HepG2 (cell line): ENCODE results near the gene FOXK2. TPM values are rescaled to one million over a fixed set of nuclear protein-coding genes. Genes with fewer than 3 reads are reported as not detected.

Experiments
- EEA1 ChIP-seq: sonication (generic); formaldehyde crosslinking; IDR thresholded peaks from 2 replicates; pipeline ENCODE4 v1.5.1; 2020; ENCODE audit warnings: mild to moderate bottlenecking, missing genetic modification reagents, borderline replicate concordance
- ELF3 ChIP-seq: IDR thresholded peaks from 2 replicates; pipeline ENCODE4 v1.6.1; 2016; ENCODE audit warnings: missing genetic modification reagents, missing compliant biosample characterization
- EP300 ChIP-seq, 3 experiments: sonication (generic) in 1 of 3; formaldehyde crosslinking in 1 of 3; IDR thresholded peaks; 2 replicates each; pipeline versions ENCODE4 v1.5.1 to v1.6.1; 2011 to 2020; ENCODE audit warnings: low read depth in 2 of 3, low read length in 2 of 3, borderline replicate concordance in 1 of 3, improper control_type of control experiment in 1 of 3, mild to moderate bottlenecking in 1 of 3, missing genetic modification reagents in 1 of 3, moderate library complexity in 1 of 3
- HNRNPL ChIP-seq: fragments of 200-400 bp; formaldehyde crosslinking; IDR thresholded peaks from 2 replicates; pipeline ENCODE4 v1.6.1; 2017; ENCODE audit warnings: mild to moderate bottlenecking, low read depth, low read length
- HOXD1 ChIP-seq: sonication (generic); formaldehyde crosslinking; IDR thresholded peaks from 2 replicates; pipeline ENCODE4 v1.5.0; 2020; ENCODE audit warnings: missing genetic modification reagents
- JUN ChIP-seq: sonication (generic); formaldehyde crosslinking; IDR thresholded peaks from 2 replicates; pipeline ENCODE4 v1.4.0; 2020; ENCODE audit warnings: mild to moderate bottlenecking, missing genetic modification reagents
- MXI1 ChIP-seq: IDR thresholded peaks from 3 replicates; pipeline ENCODE4 v1.6.1; 2012; ENCODE audit warnings: low read depth, low read length, inconsistent platforms, borderline replicate concordance
- NFIC ChIP-seq: IDR thresholded peaks from 2 replicates; pipeline ENCODE4 v1.6.1; 2012; ENCODE audit warnings: mild to moderate bottlenecking, low read length, inconsistent platforms
- PHF8 ChIP-seq: sonication (generic); formaldehyde crosslinking; IDR thresholded peaks from 2 replicates; pipeline ENCODE4 v1.5.0; 2020; ENCODE audit warnings: missing genetic modification reagents
- RFX5 ChIP-seq: IDR thresholded peaks from 2 replicates; pipeline ENCODE4 v1.6.1; 2011; ENCODE audit warnings: low read depth, low read length, improper control_type of control experiment
- RFXAP ChIP-seq: sonication (generic); formaldehyde crosslinking; IDR thresholded peaks from 2 replicates; pipeline ENCODE4 v1.4.0; 2020; ENCODE audit warnings: missing genetic modification reagents, borderline replicate concordance
- SMARCC2 ChIP-seq: fragments of 450-650 bp; IDR thresholded peaks from 2 replicates; pipeline ENCODE4 v1.6.1; 2017; ENCODE audit warnings: antibody characterized with exemption, mild to moderate bottlenecking
- TBP ChIP-seq: sonication (generic); formaldehyde crosslinking; IDR thresholded peaks from 2 replicates; pipeline ENCODE4 v1.5.0; 2020; ENCODE audit warnings: missing genetic modification reagents
- ZFP36L2 ChIP-seq: sonication (generic); formaldehyde crosslinking; IDR thresholded peaks from 2 replicates; pipeline ENCODE4 v1.4.0; 2020; ENCODE audit warnings: missing genetic modification reagents
- ZFP41 ChIP-seq: sonication (generic); formaldehyde crosslinking; IDR thresholded peaks from 2 replicates; pipeline ENCODE4 v1.4.0; 2020; ENCODE audit warnings: mild to moderate bottlenecking, missing genetic modification reagents, borderline replicate concordance
- ZFYVE20 ChIP-seq: sonication (generic); formaldehyde crosslinking; IDR thresholded peaks from 2 replicates; pipeline ENCODE4 v1.8.0; 2023; ENCODE audit warnings: low read depth, mild to moderate bottlenecking, moderate library complexity, missing genetic modification reagents, borderline replicate concordance
- ZNF296 ChIP-seq: sonication (generic); formaldehyde crosslinking; conservative IDR thresholded peaks from 2 replicates; pipeline ENCODE4 v1.5.0; 2020; ENCODE audit warnings: mild to moderate bottlenecking, missing genetic modification reagents
- ZNF329 ChIP-seq: sonication (generic); formaldehyde crosslinking; IDR thresholded peaks from 2 replicates; pipeline ENCODE4 v1.9.0; 2021; ENCODE audit warnings: low read depth, mild to moderate bottlenecking, missing genetic modification reagents
- ZNF713 ChIP-seq: sonication (generic); formaldehyde crosslinking; IDR thresholded peaks from 2 replicates; pipeline ENCODE4 v1.4.0; 2020; ENCODE audit warnings: mild to moderate bottlenecking, missing genetic modification reagents
- ZNF891 ChIP-seq: sonication (generic); formaldehyde crosslinking; IDR thresholded peaks from 2 replicates; pipeline ENCODE4 v1.5.0; 2020; ENCODE audit warnings: mild to moderate bottlenecking, missing genetic modification reagents
- ZZZ3 ChIP-seq: sonication (generic); formaldehyde crosslinking; IDR thresholded peaks from 2 replicates; pipeline ENCODE4 v1.4.0; 2020; ENCODE audit warnings: missing genetic modification reagents, mild to moderate bottlenecking, borderline replicate concordance
- polyA plus RNA-seq, 8 experiments: library from polyadenylated mRNA; depleted of rRNA in 3 of 8; stranded (reverse) in 7 of 8; unstranded in 1 of 8; fragments of >200 nt; fragmentation: Illumina TruSeq in 4 of 8; extraction: Trizol in 4 of 8; gene quantifications; 2 replicates each; pipeline versions ENCODE4 v1.2.1 to v1.2.3, GENCODE V29; 2011 to 2016; ENCODE audit warnings: low read depth in 4 of 8, missing spikeins in 1 of 8, mixed read lengths in 1 of 8; ENCODE audit not compliant: insufficient read depth in 1 of 8
- total RNA-seq, 5 experiments: library from RNA; depleted of rRNA; stranded (reverse); fragments of >200 nt; fragmentation: Illumina TruSeq; extraction: Trizol; gene quantifications; 2 replicates each; pipeline ENCODE4 v1.2.3, GENCODE V29; 2016; ENCODE audit warnings: low read depth in 1 of 5
- TF ChIP-seq, protein P1 (sequence below): sonication (generic); formaldehyde crosslinking; IDR thresholded peaks from 2 replicates; pipeline ENCODE4 v1.8.1; 2023; ENCODE audit warnings: mild to moderate bottlenecking, missing genetic modification reagents, borderline replicate concordance
- TF ChIP-seq, protein P2 (sequence below): sonication (generic); formaldehyde crosslinking; IDR thresholded peaks from 2 replicates; pipeline ENCODE4 v1.9.0; 2021; ENCODE audit warnings: missing genetic modification reagents, borderline replicate concordance
- TF ChIP-seq, protein P3 (sequence below): fragments of 450-650 bp; IDR thresholded peaks from 2 replicates; pipeline ENCODE4 v1.6.1; 2017; ENCODE audit warnings: mild to moderate bottlenecking
- TF ChIP-seq, protein P4 (sequence below): IDR thresholded peaks from 2 replicates; pipeline ENCODE4 v1.6.1; 2016; ENCODE audit warnings: control low read depth

FOXK2 gene
- total and polyA plus RNA-seq, 2 of the 13 experiments (the other 11 are each of a cell fraction or from before 2014, with no cell fraction given) = 67.1 to 67.2 TPM

DNA sequence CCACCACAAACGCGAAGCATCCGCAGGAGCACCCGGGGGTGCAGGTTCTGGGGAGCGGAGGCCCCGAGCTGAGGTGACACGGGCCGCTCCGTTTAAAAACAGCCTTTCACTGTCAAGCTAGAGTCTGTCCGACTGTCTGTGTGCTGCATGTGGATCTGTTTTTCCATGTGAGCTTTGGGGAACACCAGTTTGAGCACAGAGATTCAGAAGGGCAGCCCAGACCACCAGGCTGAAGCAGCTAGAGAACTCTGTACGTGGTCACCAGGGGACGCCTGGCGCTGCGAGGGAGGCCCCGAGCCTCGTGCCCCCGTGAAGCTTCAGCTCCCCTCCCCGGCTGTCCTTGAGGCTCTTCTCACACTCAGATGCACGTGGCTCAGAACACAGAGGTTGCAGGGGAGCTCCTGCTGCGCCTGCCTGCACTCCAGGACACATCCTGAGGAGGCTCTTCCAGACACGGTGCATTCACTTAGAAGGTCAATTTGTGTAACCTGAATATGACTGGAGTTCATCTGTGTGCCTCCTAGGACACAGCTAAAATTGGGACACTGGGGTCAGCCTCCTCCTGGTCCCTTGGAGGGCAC lies 15.7 kb upstream of the FOXK2 start (continued):
- TF ChIP-seq ZZZ3 (0 out of 2 replicates have a peak, but pooled peaks have one; percentile 55), ZFP36L2 (CRISPR knock-in tag) (no peak), ELF3 (CRISPR knock-in tag) (peak; percentile 21; the same call in 1 of the 2 replicates), JUN (no peak), PHF8 (0 out of 2 replicates have a peak, but pooled peaks have one; percentile 25), EP300 (IDR thresholded peaks at IDR 0.05; ENCODE audit: low read depth in 2 of 2, low read length in 2 of 2) (no peak), EP300 (CRISPR knock-in tag; IDR thresholded peaks at IDR 0.05; ENCODE audit: borderline replicate concordance) (peak; percentile 47; the same call in 1 of the 2 replicates), ZFYVE20 (CRISPR knock-in tag) (no peak), HOXD1 (CRISPR knock-in tag) (peak; percentile 80; the same call in 1 of the 2 replicates), MXI1 (peak; percentile 53; the same call in 1 of the 3 replicates), RFXAP (CRISPR knock-in tag) (peak; percentile 83; the same call in 1 of the 2 replicates), HNRNPL (no peak), ZNF891 (peak; percentile 83), ZFP41 (CRISPR knock-in tag) (no peak; the same call in 1 of the 2 replicates), ZNF296 (CRISPR knock-in tag) (peak; percentile 85; the same call in 1 of the 2 replicates), ZNF329 (no peak), ZNF713 (no peak), NFIC (no peak), TBP (CRISPR knock-in tag) (no peak), RFX5 (no peak), EEA1 (CRISPR knock-in tag) (no peak), SMARCC2 (no peak)
- TF ChIP-seq, protein P1, sequence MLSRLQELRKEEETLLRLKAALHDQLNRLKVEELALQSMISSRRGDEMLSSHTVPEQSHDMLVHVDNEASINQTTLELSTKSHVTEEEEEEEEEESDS (CRISPR knock-in tag) = no peak
- TF ChIP-seq, protein P2, sequence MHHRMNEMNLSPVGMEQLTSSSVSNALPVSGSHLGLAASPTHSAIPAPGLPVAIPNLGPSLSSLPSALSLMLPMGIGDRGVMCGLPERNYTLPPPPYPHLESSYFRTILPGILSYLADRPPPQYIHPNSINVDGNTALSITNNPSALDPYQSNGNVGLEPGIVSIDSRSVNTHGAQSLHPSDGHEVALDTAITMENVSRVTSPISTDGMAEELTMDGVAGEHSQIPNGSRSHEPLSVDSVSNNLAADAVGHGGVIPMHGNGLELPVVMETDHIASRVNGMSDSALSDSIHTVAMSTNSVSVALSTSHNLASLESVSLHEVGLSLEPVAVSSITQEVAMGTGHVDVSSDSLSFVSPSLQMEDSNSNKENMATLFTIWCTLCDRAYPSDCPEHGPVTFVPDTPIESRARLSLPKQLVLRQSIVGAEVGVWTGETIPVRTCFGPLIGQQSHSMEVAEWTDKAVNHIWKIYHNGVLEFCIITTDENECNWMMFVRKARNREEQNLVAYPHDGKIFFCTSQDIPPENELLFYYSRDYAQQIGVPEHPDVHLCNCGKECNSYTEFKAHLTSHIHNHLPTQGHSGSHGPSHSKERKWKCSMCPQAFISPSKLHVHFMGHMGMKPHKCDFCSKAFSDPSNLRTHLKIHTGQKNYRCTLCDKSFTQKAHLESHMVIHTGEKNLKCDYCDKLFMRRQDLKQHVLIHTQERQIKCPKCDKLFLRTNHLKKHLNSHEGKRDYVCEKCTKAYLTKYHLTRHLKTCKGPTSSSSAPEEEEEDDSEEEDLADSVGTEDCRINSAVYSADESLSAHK (CRISPR knock-in tag) = no peak
- TF ChIP-seq, protein P3, sequence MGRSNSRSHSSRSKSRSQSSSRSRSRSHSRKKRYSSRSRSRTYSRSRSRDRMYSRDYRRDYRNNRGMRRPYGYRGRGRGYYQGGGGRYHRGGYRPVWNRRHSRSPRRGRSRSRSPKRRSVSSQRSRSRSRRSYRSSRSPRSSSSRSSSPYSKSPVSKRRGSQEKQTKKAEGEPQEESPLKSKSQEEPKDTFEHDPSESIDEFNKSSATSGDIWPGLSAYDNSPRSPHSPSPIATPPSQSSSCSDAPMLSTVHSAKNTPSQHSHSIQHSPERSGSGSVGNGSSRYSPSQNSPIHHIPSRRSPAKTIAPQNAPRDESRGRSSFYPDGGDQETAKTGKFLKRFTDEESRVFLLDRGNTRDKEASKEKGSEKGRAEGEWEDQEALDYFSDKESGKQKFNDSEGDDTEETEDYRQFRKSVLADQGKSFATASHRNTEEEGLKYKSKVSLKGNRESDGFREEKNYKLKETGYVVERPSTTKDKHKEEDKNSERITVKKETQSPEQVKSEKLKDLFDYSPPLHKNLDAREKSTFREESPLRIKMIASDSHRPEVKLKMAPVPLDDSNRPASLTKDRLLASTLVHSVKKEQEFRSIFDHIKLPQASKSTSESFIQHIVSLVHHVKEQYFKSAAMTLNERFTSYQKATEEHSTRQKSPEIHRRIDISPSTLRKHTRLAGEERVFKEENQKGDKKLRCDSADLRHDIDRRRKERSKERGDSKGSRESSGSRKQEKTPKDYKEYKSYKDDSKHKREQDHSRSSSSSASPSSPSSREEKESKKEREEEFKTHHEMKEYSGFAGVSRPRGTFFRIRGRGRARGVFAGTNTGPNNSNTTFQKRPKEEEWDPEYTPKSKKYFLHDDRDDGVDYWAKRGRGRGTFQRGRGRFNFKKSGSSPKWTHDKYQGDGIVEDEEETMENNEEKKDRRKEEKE = no peak
- TF ChIP-seq, protein P4, sequence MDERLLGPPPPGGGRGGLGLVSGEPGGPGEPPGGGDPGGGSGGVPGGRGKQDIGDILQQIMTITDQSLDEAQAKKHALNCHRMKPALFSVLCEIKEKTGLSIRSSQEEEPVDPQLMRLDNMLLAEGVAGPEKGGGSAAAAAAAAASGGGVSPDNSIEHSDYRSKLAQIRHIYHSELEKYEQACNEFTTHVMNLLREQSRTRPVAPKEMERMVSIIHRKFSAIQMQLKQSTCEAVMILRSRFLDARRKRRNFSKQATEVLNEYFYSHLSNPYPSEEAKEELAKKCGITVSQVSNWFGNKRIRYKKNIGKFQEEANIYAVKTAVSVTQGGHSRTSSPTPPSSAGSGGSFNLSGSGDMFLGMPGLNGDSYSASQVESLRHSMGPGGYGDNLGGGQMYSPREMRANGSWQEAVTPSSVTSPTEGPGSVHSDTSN (CRISPR knock-in tag) = no peak
